Astrocyte of the hippocampus (primary cell): ENCODE measurements around the gene TLE5.
"Not testable (repeated sequence)": the region's sequence is repeated elsewhere in the genome, so short reads cannot be mapped to it uniquely, and the experiment has no call there.

ENCODE experiments used
- DNase-seq: peaks from one replicate; pipeline ENCODE4 v3.0.0; 2011; ENCODE audit warnings: low read depth, low spot score

TLE5 gene

GRCh38 chr19:3061182-3062161 lies 823 bp downstream of the TLE5 start:
- DNase-seq, result peak; percentile 59

- no peak for DNase-seq
Measured at GRCh38 chr19:3060857-3061181, 1.5 kb downstream of the TLE5 start.

- DNase-seq, result no peak
Measured at GRCh38 chr19:3059653-3060052, 2.6 kb downstream of the TLE5 start.

GRCh38 chr19:3058821-3059314 lies 3.4 kb downstream of the TLE5 start:
- no peak for DNase-seq

GRCh38 chr19:3058009-3058820 lies 4.1 kb downstream of the TLE5 start:
- no peak for DNase-seq

GRCh38 chr19:3057275-3057714 lies 5.0 kb downstream of the TLE5 start:
- peak; percentile 96 for DNase-seq

- no peak for DNase-seq
Measured at GRCh38 chr19:3056417-3057088, 5.7 kb downstream of the TLE5 start.

- no peak for DNase-seq
Measured at GRCh38 chr19:3055741-3056416, 6.4 kb downstream of the TLE5 start.

GRCh38 chr19:3054972-3055740 lies 7.1 kb downstream of the TLE5 start:
- no peak for DNase-seq

- no peak for DNase-seq
Measured at GRCh38 chr19:3054265-3054971, 7.9 kb downstream of the TLE5 start.

- no peak for DNase-seq
Measured at GRCh38 chr19:3053780-3054179, 8.5 kb downstream of the TLE5 start.

GRCh38 chr19:3053218-3053621 lies 9.1 kb downstream of the TLE5 start:
- DNase-seq, result no peak

GRCh38 chr19:3050016-3050415 lies 12.3 kb downstream of the TLE5 start:
- not testable (repeated sequence) for DNase-seq

- DNase-seq, result no peak
Measured at GRCh38 chr19:3049089-3049488, 13.2 kb downstream of the TLE5 start.

GRCh38 chr19:3048190-3048533 lies 14.1 kb downstream of the TLE5 start:
- DNase-seq, result no peak

GRCh38 chr19:3047496-3048189 lies 14.7 kb downstream of the TLE5 start:
- peak; percentile 76 for DNase-seq

GRCh38 chr19:3046698-3047495 lies 15.4 kb downstream of the TLE5 start:
- DNase-seq, result no peak

GRCh38 chr19:3045885-3046697 lies 16.2 kb downstream of the TLE5 start:
- DNase-seq, result no peak
